ENCODE data around the gene TRMU.
A peak's percentile ranks its signal among the peaks of the same experiment; 100 is the strongest.

TRMU gene

DNA sequence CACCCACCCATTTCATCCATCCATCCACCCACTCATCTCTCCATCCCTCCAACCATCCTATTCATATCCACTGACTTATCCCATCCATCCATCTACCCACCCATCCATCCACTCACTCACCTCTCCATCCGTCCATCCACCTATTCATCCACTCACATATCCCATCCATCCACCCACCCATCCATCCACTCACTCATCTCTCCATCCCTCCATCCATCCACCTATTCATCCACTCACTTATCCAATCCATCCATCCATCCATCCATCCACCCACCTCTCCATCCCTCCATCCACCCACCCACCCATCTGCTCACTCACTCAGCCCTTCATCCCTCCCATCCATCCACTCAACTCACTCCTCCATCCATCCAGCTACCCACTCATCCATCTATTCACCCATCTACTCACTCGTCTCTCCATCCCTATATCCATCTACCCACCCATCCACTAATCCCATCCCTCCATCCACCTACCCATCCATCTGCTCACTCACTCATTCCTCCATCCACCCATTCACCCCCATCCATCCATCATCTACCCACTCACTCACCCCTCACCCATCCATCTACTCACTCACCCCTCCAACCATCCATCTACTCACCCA is 36.2 kb downstream of the TRMU start:
- no peak for DNase-seq

DNA sequence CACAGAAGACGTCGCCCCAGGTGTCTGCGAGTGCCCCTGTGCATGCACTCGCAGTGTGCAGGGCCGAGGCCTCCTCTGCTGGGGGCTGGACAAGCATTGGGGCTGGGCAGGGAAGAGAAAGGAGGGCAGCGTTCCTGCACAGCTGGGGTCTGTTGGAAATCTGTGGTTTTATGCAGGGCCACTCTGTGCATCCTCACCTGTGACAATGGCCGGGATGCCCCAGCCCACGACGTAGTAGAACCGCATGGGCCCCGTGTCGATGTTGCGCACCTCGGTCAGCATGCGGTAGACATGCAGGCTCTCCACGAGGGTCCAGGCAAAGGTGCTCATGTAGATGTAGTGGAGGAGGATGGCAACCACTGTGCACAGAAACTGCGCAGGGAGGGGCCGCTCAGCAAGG is 37.2 kb downstream of the TRMU start:
- no peak for DNase-seq

GRCh38 chr22:46373159-46373558 is 37.6 kb downstream of the TRMU start:
- no peak for DNase-seq

GRCh38 chr22:46373921-46374662 is 38.6 kb downstream of the TRMU start:
- peak; percentile 25 for DNase-seq

DNA sequence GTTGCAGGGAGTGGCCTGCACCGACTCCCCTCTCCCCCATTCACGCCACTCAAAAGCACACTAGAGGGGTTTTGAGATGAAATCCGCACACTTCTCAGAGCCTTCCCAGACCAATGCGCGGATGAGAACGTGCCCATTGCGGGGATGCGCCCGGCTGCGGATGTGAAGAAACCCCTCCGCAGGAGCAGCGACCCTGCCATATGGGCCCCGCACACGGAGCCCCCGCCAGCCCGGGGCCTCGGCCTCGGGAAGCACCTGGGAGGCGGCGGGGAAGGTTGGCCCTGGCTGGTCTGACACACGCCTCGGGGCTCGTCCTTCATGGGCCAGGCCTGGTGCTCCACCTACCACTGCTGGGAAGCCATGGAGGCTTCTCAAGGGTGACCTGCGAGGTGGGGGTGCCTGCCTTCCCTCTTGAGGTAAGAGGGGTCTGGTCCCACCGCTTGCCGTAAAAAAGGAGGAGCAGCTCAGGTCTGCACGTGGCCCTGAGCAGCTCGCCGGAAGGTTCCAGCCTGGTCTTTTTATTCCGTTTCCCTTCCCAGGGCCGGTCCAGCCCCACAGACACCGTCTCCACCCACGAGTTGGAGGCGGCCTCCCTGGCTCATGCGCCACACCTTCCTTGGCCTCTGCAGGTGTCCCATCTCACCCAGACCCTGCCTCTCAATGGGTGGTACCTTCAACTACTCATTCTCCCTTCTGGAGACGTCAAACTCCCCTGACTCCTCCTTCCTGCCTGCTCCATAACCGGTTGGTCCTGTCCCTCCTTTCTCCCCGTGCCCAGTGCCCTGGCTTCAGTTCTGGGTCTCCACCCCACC is 39.4 kb downstream of the TRMU start:
- no peak for DNase-seq

GRCh38 chr22:46376111-46376510 is 40.6 kb downstream of the TRMU start:
- no peak for DNase-seq

DNA sequence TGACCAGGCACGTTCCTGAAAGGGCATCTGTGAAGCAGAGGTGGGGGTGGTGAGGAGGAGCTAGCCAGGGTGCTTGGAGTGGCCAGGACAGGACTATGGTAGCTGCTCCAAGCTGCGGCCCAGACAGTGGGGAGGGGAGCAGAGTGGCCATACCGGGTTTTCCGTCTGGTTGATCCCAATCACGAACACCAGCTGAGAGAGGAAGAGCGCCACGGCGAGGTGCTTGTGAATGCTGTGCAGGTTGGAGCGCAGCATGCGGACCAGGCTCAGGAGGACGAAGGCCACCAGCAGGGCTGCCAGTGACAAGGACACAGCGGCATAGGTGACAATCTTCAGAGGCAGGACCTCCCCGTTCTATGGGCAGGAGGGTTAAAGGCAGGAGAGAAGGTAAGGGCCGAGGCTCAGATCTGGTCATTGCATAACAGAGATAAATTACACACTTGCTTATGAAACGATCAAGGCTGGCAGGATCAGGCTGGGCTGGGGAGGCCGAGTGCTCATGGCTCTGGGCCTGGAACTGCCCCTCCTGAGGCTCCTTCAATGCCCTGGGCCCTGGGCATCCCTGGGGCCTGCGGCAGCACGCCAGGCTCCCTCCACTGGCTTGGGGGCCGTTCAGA is 41.5 kb downstream of the TRMU start:
- DNase-seq = no peak

DNA sequence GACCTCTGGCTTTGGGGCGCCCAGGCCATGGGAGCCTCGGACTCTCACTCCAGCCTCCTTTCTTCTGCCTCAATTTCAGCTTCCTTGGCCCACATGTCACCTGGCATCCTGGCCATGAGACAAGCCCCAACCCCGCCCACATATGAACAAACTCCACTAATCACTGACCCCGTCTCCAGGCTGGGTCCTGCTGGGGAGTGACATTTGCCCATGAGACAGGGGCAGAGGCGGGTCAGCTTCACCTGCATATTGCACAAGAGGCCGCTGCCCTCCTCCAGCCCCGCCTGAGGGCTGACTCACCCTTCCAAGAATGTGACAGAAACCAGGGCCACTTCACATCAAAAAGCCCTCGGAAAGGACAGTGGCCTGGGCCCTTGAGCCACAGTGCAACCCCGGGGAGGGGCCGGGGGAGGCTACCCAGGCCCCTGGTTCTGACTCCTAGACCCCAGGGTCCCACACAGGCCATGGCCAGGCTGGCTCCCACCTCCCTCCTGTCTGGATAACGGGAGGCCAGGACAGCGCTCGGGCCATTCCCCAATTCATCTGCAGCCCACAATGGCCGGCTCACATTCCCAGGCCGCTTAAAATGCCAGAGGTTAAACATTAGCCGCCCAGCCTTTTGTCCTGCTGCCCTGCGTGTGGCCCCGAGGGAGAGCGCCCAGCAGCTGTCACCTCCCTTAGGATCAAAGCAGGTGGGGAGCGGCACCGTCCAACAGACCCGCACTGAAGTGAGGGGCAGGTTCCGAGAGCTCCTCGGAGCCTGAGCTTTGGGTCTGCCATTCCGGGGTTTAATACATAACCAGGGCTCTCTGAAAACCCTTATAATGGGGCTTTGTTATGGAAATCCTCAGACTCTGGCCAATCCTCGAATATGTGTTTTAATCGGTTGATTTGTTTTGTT is 42.3 kb downstream of the TRMU start:
- DNase-seq = no peak

DNA sequence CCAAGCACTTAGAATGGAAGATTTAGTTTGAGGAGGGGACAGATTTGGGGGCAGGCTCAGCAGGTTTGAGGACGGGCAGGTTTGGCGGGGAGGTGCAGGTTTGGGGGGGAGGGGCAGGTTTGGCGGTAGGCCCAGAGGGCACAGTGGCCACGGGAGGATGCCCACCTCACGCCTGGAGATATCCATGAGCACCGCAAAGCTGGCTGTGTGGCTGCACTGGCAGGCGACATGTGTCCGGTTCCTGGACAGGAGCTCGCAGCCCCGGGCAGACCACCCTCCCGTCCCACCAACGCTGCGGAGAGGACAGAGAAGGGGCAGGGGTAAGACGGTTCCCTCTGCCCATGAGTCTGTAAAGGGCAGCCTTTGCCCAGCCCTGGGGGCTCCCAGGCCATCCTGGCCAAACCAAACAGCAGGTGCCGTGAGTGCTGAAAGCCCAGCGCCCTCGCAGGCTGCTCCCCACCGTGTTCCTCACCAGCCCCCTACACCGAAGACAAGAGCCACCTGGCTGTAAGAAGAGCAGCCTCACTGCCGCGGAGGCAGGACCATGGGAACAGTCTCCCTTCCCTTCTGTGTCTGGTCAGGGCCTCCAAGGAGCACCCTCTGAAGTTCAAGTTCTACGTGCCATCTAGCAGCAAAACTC is 43.0 kb downstream of the TRMU start:
- DNase-seq = no peak

GRCh38 chr22:46379066-46379930 is 43.8 kb downstream of the TRMU start:
- DNase-seq = no peak

GRCh38 chr22:46380069-46380468 is 44.6 kb downstream of the TRMU start:
- no peak for DNase-seq

GRCh38 chr22:46380581-46380980 is 45.1 kb downstream of the TRMU start:
- DNase-seq = no peak

- DNase-seq = no peak
Measured at GRCh38 chr22:46381142-46381541, 45.6 kb downstream of the TRMU start.

DNA sequence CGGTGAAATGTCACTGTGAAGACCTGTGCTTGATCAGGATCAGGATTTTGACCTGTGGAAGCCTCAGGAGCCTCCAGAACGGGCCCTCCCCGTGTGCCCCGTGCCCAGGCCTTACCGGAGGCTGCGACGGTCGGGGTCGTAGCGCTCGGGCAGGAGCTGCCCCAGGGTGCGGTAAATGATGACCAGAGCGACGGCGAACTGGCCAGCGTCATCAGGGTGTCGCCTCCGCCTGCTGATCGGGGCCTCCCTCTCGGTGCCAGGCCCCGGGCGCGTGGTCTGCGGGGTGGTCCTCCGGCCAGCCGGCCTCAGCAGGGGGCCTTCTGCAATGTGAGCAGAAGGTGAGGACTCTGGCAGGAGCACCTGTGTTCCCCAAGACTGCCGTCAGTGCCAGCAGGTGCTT is 46.2 kb downstream of the TRMU start:
- DNase-seq = no peak

DNA sequence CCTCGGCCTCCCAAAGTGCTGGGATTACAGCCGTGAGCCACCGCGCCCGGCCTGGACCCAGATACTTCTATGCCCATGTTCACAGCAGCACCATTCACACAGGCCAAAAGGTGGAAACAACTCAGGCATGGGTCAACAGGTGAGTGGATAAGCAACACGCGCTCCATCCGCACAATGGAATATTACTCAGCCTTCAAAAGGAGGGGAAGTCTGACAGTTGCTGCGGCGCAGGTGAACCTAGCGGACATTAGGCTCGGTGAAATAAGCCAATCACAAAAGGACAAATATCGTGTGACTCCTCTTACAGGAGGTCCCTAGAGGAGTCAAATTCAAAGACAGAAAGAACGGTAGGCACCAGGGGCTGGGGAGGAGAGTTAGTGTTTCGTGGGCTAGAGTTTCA is 47.0 kb downstream of the TRMU start:
- DNase-seq = no peak

DNA sequence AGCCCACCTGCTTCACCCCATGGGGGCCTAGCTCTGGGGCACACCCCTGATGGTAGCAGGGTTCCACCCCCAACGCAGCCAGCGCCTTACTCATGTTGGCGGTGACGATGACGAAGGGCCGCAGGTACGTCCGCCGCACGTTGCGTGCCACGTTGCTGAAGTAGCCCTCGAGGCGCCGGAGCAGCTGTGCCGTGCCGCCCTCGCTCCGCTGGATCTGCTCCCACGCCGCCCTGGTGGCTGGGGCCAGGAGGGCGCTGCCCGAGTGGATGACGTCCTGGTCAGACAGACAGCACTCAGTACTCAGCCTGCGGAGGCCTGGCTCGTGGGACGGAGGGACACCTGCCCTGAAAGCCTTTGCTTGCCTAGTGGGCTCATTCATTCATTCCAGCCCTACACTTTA is 50.8 kb downstream of the TRMU start:
- no peak for DNase-seq

DNA sequence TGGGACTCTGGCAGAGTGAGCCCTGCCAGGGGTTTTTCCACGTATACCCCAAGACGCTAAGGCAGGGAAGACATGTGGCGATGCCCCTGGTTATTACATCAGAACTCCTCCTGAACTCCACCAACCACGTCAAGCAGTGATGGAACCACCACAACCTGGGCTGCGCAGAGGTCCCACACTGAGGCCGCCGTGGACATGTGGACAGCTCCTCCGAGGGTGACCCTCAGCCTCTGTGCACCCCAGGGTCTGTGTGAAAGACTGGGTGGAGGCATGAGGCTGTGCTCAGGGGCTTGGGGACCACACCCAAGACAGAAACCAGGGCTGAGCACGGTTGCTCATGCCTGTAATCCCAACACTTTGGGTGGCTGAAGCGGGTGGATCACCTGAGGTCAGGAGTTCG is 52.2 kb downstream of the TRMU start:
- no peak for DNase-seq

DNA sequence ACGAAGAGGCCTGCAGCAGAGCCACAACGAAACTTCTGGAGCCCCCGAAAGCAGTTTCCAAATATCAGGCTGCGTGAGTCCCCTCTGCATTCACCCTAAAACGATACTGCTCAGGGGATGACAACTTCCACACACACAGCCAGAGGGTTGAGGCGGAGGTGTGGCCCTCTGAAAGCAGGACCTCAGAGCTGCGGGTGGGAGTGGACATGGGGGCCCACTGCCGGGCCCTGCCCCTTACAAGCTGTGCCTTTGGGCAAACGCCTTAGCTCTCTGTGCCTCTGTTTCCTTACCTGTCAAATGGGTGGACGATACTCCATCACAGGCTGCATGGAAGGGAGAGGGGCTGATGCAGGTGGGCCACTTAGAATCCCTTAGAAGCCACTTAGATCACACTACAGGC is 53.1 kb downstream of the TRMU start:
- DNase-seq = no peak

GRCh38 chr22:46389081-46389480 is 53.6 kb downstream of the TRMU start:
- no peak for DNase-seq

GRCh38 chr22:46390105-46390651 is 54.7 kb downstream of the TRMU start:
- no peak for DNase-seq
